ENCODE data around the gene RASL10B.

DNA sequence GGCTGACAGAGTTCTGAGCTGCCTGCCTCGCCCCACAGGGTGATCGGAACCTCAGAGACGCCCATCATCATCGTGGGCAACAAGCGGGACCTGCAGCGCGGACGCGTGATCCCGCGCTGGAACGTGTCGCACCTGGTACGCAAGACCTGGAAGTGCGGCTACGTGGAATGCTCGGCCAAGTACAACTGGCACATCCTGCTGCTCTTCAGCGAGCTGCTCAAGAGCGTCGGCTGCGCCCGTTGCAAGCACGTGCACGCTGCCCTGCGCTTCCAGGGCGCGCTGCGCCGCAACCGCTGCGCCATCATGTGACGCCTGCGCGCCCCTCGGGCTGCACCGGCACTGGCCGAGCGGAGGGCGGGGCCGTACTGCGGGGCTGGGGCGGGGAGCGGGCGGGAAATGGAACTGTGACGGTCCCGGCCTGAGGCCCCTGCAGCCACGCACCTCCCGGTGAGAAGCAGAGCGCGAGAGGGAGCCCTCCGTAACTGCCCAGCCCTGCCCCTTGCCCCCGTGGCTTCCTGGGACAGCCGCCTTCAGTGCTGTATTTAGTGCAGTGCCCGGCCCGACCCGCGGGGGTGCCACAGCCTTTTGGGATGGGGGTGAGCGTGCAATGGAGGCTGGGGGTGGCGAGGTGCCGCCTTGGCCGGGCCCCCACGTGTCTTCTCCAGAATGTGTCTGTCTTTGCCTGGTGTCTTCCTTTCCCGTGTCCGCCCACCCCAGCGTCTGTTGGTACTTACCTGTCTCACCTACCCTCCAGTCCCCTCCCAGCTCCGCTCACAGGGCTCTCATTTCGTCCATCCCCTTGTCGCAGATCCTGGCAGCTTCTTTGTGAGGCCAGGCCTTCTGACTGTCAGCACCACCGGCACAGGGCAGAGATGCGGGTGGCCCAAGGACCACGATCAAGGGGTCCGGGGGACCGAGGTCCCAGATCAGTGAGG, 9.8 kb downstream of the RASL10B start:
- peak; percentile 59; the same call in 1 of the 2 replicates for TF ChIP-seq JUN (CRISPR knock-in tag; IDR thresholded peaks at IDR 0.05)
- 0 out of 2 replicates have a peak, but pooled peaks have one; percentile 69 for TF ChIP-seq TEAD4 (CRISPR knock-in tag; IDR thresholded peaks at IDR 0.05)
- TF ChIP-seq, protein P1, sequence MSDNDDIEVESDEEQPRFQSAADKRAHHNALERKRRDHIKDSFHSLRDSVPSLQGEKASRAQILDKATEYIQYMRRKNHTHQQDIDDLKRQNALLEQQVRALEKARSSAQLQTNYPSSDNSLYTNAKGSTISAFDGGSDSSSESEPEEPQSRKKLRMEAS (CRISPR knock-in tag; IDR thresholded peaks at IDR 0.05) = peak; percentile 100
- TF ChIP-seq, protein P2, sequence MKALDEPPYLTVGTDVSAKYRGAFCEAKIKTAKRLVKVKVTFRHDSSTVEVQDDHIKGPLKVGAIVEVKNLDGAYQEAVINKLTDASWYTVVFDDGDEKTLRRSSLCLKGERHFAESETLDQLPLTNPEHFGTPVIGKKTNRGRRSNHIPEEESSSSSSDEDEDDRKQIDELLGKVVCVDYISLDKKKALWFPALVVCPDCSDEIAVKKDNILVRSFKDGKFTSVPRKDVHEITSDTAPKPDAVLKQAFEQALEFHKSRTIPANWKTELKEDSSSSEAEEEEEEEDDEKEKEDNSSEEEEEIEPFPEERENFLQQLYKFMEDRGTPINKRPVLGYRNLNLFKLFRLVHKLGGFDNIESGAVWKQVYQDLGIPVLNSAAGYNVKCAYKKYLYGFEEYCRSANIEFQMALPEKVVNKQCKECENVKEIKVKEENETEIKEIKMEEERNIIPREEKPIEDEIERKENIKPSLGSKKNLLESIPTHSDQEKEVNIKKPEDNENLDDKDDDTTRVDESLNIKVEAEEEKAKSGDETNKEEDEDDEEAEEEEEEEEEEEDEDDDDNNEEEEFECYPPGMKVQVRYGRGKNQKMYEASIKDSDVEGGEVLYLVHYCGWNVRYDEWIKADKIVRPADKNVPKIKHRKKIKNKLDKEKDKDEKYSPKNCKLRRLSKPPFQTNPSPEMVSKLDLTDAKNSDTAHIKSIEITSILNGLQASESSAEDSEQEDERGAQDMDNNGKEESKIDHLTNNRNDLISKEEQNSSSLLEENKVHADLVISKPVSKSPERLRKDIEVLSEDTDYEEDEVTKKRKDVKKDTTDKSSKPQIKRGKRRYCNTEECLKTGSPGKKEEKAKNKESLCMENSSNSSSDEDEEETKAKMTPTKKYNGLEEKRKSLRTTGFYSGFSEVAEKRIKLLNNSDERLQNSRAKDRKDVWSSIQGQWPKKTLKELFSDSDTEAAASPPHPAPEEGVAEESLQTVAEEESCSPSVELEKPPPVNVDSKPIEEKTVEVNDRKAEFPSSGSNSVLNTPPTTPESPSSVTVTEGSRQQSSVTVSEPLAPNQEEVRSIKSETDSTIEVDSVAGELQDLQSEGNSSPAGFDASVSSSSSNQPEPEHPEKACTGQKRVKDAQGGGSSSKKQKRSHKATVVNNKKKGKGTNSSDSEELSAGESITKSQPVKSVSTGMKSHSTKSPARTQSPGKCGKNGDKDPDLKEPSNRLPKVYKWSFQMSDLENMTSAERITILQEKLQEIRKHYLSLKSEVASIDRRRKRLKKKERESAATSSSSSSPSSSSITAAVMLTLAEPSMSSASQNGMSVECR (CRISPR knock-in tag; IDR thresholded peaks at IDR 0.05; ENCODE audit: borderline replicate concordance) = peak; percentile 96
- TF ChIP-seq, protein P3, sequence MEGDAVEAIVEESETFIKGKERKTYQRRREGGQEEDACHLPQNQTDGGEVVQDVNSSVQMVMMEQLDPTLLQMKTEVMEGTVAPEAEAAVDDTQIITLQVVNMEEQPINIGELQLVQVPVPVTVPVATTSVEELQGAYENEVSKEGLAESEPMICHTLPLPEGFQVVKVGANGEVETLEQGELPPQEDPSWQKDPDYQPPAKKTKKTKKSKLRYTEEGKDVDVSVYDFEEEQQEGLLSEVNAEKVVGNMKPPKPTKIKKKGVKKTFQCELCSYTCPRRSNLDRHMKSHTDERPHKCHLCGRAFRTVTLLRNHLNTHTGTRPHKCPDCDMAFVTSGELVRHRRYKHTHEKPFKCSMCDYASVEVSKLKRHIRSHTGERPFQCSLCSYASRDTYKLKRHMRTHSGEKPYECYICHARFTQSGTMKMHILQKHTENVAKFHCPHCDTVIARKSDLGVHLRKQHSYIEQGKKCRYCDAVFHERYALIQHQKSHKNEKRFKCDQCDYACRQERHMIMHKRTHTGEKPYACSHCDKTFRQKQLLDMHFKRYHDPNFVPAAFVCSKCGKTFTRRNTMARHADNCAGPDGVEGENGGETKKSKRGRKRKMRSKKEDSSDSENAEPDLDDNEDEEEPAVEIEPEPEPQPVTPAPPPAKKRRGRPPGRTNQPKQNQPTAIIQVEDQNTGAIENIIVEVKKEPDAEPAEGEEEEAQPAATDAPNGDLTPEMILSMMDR (IDR thresholded peaks at IDR 0.05) = no peak
- peak; percentile 97 for TF ChIP-seq TEAD1 (CRISPR knock-in tag; IDR thresholded peaks at IDR 0.05)
- peak; percentile 97 for TF ChIP-seq CBFB (CRISPR knock-in tag; IDR thresholded peaks at IDR 0.05; ENCODE audit: low read depth)
- TF ChIP-seq, protein P4, sequence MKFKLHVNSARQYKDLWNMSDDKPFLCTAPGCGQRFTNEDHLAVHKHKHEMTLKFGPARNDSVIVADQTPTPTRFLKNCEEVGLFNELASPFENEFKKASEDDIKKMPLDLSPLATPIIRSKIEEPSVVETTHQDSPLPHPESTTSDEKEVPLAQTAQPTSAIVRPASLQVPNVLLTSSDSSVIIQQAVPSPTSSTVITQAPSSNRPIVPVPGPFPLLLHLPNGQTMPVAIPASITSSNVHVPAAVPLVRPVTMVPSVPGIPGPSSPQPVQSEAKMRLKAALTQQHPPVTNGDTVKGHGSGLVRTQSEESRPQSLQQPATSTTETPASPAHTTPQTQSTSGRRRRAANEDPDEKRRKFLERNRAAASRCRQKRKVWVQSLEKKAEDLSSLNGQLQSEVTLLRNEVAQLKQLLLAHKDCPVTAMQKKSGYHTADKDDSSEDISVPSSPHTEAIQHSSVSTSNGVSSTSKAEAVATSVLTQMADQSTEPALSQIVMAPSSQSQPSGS (CRISPR knock-in tag; IDR thresholded peaks at IDR 0.05; ENCODE audit: borderline replicate concordance, low read depth) = peak; percentile 91; the same call in 1 of the 2 replicates
- TF ChIP-seq NFYB (CRISPR knock-in tag; conservative IDR thresholded peaks at IDR 0.05; ENCODE audit: low read depth) = peak; percentile 71
- peak; percentile 88; the same call in 1 of the 2 replicates for TF ChIP-seq IRF2 (CRISPR knock-in tag; IDR thresholded peaks at IDR 0.05; ENCODE audit: borderline replicate concordance, low read depth)
